VCaP (cell line): ENCODE results near the gene ARAP2.

Source experiments
- H3K27ac ChIP-seq: fragments of 450-650 bp; 2 replicates; pipeline ENCODE4 v1.5.1; 2017
- TF ChIP-seq, protein P1 (sequence below): fragments of 450-650 bp; conservative IDR thresholded peaks from 2 replicates; pipeline ENCODE4 v1.5.1; 2017; ENCODE audit warnings: mild to moderate bottlenecking, moderate library complexity

The ARAP2 gene

DNA sequence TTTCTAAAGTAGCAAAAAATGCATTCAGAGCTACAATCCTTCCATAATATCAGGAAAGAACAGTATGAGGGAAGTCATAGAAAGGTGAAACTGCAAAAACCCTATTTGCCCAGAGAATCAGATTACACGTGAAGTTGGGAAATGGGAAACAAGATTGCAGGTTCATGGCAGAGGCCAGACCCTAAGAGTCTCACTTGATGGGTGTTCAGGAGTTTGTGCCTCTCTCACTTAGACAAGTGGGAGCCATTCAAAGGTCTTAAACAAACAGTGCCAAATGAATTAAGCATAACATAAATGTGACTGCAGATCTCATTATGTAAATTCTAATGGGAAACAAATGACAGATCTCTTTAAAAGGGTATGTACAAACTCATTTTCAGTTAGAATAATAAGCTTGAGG, 91.6 kb downstream of the ARAP2 start:
- TF ChIP-seq, protein P1, sequence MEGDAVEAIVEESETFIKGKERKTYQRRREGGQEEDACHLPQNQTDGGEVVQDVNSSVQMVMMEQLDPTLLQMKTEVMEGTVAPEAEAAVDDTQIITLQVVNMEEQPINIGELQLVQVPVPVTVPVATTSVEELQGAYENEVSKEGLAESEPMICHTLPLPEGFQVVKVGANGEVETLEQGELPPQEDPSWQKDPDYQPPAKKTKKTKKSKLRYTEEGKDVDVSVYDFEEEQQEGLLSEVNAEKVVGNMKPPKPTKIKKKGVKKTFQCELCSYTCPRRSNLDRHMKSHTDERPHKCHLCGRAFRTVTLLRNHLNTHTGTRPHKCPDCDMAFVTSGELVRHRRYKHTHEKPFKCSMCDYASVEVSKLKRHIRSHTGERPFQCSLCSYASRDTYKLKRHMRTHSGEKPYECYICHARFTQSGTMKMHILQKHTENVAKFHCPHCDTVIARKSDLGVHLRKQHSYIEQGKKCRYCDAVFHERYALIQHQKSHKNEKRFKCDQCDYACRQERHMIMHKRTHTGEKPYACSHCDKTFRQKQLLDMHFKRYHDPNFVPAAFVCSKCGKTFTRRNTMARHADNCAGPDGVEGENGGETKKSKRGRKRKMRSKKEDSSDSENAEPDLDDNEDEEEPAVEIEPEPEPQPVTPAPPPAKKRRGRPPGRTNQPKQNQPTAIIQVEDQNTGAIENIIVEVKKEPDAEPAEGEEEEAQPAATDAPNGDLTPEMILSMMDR: no peak
- no peak overlapping the region for H3K27ac ChIP-seq

DNA sequence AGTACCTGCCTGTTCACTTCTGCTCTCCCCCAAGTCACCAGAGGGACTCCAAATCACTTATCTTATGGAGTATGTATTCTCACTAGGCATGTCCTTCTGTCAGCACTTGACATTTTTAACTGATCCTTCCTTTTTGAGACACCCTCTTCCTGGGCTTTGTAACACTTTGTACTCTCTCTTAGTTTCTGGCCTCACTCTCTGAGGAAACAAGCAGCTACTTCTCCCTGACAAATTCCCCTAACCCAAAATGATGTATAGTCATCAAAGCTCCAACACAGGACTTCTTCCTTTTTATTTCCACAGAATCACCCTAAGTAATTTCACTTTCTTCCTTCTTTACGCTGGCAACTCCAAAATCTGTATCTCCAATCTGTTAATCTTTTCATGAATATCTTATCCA, 101.8 kb downstream of the ARAP2 start:
- H3K27ac ChIP-seq: no peak overlapping the region
- TF ChIP-seq, protein P1: no peak

DNA sequence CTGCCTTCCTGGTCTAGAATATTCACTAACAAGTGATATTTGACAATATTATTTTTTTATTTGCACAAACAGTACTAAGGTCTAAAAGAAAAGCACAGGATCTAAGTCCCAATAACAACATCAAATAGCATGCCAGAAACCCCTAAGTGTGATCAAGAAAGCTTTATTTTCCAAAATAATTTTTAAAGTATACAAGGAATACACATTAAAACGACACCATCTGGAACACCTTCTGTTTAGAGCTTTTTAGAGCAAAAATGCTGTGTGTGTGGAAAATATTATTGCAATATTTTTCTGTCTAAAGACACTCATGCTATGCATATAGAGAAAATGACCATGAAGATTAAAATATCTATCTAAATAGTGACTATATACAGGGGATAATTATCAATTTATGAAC, 103.1 kb downstream of the ARAP2 start:
- TF ChIP-seq, protein P1: no peak
- H3K27ac ChIP-seq: no peak overlapping the region

DNA sequence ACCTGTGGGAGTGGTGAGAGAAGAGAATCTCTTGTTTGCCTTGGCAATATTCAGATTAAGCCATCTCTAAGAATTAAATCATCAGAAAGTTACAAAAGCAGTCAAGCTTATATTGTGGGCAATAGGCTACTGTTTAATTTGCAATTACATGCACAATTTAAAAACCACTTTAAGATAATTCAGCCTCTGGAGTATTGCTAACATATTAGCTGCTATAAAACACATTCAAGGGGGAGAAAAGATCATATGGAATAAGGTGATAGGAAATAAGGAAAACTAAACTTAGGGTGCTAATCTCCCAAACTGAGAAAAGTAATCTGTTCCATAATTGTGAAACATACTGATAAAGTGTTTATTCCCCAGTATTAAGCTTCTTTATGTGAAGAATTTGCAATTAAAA, 103.9 kb downstream of the ARAP2 start:
- H3K27ac ChIP-seq: no peak overlapping the region
- TF ChIP-seq, protein P1: no peak

DNA sequence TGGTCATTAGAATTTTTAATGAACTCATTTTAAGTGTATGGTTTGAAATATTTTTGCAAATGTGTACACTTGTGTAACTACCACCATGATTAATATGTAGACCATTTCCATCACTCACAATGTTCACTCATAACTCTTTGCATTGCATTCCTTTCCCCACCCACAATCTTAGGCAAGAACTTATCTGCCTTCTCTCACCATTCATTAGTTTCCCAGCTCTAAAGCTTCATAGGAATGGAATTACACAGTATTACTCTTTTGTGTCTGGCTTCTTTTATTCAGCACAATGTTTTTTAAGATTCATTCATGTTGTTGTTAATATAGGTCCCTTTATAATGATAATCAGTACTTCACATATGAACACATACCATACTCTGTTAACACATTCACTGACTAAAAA, 106.1 kb downstream of the ARAP2 start:
- H3K27ac ChIP-seq: no peak overlapping the region
- TF ChIP-seq, protein P1: no peak

DNA sequence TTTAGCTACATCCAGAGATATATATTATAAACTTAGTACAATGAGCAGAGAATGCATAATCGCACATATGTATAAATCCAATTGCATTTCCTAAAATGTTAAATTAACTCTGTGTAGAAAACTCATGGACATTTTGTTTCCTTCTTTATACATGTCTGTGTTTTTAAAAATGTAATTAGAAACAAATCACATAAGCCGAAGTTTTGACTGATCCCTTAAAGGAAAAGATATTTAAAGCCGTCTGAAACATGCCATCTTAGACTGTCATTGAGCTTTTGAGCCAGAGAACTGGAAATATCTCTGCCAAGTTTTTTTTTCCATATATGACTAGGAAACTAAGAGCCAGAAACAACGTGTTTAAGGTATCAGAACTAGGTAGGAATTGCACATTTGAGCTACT, 107.0 kb downstream of the ARAP2 start:
- no peak overlapping the region for H3K27ac ChIP-seq
- TF ChIP-seq, protein P1: no peak

DNA sequence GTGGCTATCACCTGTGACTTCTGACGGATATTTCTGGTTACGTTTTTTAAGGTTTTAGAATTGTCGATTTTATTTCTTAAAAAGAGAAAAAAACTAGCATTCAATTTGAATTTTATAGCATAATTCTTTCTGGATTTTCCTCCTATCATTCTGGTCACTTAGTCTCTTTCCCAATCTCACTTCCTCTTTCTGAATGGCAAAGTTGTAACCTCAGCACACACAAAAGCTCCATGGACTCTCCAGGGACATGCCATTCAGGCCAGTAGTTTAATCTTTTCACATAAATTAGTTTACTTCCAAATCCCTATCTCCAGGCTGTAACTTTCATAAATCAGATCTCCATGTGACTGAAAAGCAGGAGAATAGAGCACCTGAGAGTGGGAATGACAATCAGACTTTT, 110.7 kb downstream of the ARAP2 start:
- TF ChIP-seq, protein P1: no peak
- H3K27ac ChIP-seq: no peak overlapping the region

DNA sequence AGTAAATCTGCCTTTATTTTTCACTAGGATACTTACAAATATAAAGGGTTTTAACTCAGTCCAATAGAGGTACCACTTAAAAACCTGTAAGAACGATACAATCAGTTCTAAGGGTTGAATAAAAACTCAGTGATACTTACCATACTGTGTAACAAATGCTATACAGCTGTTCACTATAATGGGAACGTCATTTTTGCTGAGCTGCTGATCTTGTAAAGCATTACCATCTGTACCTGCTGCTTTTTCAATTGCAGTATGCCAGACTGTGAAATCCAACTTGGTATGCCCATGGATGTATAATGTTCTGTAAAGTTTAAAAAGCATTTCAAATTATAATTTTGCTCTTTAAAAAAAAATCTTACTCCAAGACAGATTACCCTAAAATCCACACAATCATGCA, 111.2 kb downstream of the ARAP2 start:
- H3K27ac ChIP-seq: no peak overlapping the region
- TF ChIP-seq, protein P1: no peak
